Measurements from ENCODE around the gene ZNF664. TPM values are rescaled to one million over a fixed set of nuclear protein-coding genes. Genes with fewer than 3 reads are reported as not detected.

Gene ZNF664
- total RNA-seq, 1 experiment from 2014 or later: 124 TPM

DNA sequence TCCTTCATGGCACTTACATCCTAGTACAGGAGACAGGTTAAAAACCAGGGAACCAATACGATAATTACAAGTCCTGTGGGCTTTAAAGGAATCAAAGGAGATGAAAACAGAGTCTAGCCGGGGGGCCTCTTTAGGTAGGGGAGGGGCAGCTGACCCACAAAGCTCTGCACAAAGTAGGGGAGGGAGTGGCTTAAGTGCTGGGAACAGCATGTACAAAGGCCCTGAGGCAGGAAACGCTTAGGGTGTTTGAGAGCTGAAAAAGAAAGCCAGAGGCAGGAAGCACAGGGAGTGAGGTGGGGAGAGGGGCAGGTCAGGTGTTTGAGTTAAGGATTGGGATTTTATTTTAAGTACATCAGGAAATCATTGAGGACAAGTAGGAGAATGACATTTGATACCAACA, 37.7 kb downstream of the ZNF664 start:
- no peak for ATAC-seq
- ChIA-PET POLR2A (no interaction called here), RAD21 (ENCODE audit: low non-redundant PET in 1 of 2, low total read pairs in 2 of 2, uncharacterized antibody in 2 of 2, unreplicated experiment in 2 of 2) (no interaction called here), CTCF (no interaction called here)
- TF ChIP-seq EZH2 (IDR thresholded peaks at IDR 0.05): no peak
- no peak for TF ChIP-seq CEBPB (IDR thresholded peaks at IDR 0.05; ENCODE audit: low read depth)
- TF ChIP-seq, protein P1, sequence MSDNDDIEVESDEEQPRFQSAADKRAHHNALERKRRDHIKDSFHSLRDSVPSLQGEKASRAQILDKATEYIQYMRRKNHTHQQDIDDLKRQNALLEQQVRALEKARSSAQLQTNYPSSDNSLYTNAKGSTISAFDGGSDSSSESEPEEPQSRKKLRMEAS (IDR thresholded peaks at IDR 0.05): no peak
- TF ChIP-seq ZNF274 (IDR thresholded peaks at IDR 0.05; ENCODE audit: low read depth, low read length): no peak
- Histone ChIP-seq H3K27ac (ENCODE audit: low read depth, low read length) (no peak overlapping the region), H3K9me3 (ENCODE audit: control insufficient read depth in 1 of 2, insufficient read depth in 1 of 2, low read depth in 1 of 2, low read length in 2 of 2) (no peaks in the 10 kb centered on the region), H3K4me2 (ENCODE audit: low read length) (no peak overlapping the region), H3K36me3 (ENCODE audit: control insufficient read depth in 1 of 2, insufficient read depth in 2 of 2, low read length in 2 of 2) (peaks cover 17 to 29% of the 10 kb centered on the region in 2 experiments; a peak in 3 of 4 replicates), H3K4me3 (replicated peaks in 1 of 2; ENCODE audit: low read depth in 1 of 2, low read length in 2 of 2) (no peak overlapping the region), H4K20me1 (ENCODE audit: insufficient read depth) (peaks cover 8% of the 10 kb centered on the region; the same call in 1 of the 2 replicates), H2AFZ (ENCODE audit: low read depth, low read length, poor library complexity, severe bottlenecking) (no peak overlapping the region), H3K79me2 (ENCODE audit: insufficient read depth, low read length) (peaks cover 10% of the 10 kb centered on the region; the same call in 1 of the 2 replicates), H3K9ac (ENCODE audit: low read length) (no peak overlapping the region), H3K27me3 (ENCODE audit: insufficient read depth, low read length) (no peaks in the 10 kb centered on the region), H3K4me1 (ENCODE audit: control insufficient read depth in 1 of 2, insufficient read depth in 2 of 2, low read length in 2 of 2) (no peaks in the 10 kb centered on the region), H3K9me2 (ENCODE audit: insufficient read depth) (no peaks in the 10 kb centered on the region)
- intact Hi-C loops (cut with micrococcal nuclease): no loop called here
- no peak for DNase-seq (ENCODE audit: low read depth, low spot score)
- no TSS peak for BruUV-seq (replicated peaks)

DNA sequence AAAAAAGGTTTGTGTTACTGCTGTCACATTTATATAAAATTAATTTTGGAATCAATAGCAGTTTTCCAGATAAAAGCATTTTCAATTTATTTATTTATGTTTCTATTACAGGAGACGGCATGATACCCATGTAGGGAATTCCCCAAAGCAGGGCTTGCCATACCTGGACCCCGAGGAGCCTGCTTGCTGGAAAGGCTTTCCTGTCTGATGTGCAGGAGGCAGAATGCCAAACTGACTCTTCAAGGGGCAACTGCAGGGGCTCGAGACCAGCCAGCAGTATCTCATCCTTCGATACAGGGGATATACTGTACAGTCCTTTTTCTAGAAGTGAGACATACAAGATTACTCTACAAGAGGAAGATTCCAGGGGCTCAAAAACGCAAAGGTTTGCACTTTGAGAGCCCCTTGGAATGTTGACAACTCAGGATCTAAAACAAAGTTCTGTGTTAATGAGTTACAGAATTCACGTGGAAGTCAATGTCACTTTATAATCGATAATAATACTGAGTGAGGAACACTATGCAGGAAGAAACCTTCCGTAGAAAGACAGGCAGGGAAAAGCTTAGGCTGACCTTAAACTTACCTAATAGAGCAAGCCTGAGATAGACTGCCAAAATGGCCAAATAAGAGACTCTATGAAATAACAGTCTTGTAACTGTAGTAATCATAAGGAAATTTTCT, 38.6 kb downstream of the ZNF664 start:
- ATAC-seq: no peak
- POLR2A ChIA-PET: no interaction called here
- CTCF ChIA-PET: no interaction called here

More for the DNA sequence above, 38.6 kb downstream of the ZNF664 start:
- Histone ChIP-seq H3K4me1 (ENCODE audit: control insufficient read depth in 1 of 2, insufficient read depth in 2 of 2, low read length in 2 of 2) (no peaks in the 10 kb centered on the region), H3K79me2 (ENCODE audit: insufficient read depth, low read length) (peaks cover 10% of the 10 kb centered on the region; the same call in 1 of the 2 replicates), H3K4me3 (replicated peaks in 1 of 2; ENCODE audit: low read depth in 1 of 2, low read length in 2 of 2) (no peak overlapping the region), H3K27ac (ENCODE audit: low read depth, low read length) (no peak overlapping the region), H3K9me3 (ENCODE audit: control insufficient read depth in 1 of 2, insufficient read depth in 1 of 2, low read depth in 1 of 2, low read length in 2 of 2) (no peaks in the 10 kb centered on the region), H3K9me2 (ENCODE audit: insufficient read depth) (no peaks in the 10 kb centered on the region), H3K9ac (ENCODE audit: low read length) (no peak overlapping the region), H2AFZ (ENCODE audit: low read depth, low read length, poor library complexity, severe bottlenecking) (no peak overlapping the region), H3K4me2 (ENCODE audit: low read length) (no peak overlapping the region), H3K36me3 (ENCODE audit: control insufficient read depth in 1 of 2, insufficient read depth in 2 of 2, low read length in 2 of 2) (peaks cover 17 to 29% of the 10 kb centered on the region in 2 experiments; a peak in 3 of 4 replicates), H4K20me1 (ENCODE audit: insufficient read depth) (peaks cover 8% of the 10 kb centered on the region; the same call in 1 of the 2 replicates), H3K27me3 (ENCODE audit: insufficient read depth, low read length) (no peaks in the 10 kb centered on the region)
- intact Hi-C loops (cut with micrococcal nuclease): no loop called here
- BruUV-seq (replicated peaks): no TSS peak
- TF ChIP-seq, protein P2, sequence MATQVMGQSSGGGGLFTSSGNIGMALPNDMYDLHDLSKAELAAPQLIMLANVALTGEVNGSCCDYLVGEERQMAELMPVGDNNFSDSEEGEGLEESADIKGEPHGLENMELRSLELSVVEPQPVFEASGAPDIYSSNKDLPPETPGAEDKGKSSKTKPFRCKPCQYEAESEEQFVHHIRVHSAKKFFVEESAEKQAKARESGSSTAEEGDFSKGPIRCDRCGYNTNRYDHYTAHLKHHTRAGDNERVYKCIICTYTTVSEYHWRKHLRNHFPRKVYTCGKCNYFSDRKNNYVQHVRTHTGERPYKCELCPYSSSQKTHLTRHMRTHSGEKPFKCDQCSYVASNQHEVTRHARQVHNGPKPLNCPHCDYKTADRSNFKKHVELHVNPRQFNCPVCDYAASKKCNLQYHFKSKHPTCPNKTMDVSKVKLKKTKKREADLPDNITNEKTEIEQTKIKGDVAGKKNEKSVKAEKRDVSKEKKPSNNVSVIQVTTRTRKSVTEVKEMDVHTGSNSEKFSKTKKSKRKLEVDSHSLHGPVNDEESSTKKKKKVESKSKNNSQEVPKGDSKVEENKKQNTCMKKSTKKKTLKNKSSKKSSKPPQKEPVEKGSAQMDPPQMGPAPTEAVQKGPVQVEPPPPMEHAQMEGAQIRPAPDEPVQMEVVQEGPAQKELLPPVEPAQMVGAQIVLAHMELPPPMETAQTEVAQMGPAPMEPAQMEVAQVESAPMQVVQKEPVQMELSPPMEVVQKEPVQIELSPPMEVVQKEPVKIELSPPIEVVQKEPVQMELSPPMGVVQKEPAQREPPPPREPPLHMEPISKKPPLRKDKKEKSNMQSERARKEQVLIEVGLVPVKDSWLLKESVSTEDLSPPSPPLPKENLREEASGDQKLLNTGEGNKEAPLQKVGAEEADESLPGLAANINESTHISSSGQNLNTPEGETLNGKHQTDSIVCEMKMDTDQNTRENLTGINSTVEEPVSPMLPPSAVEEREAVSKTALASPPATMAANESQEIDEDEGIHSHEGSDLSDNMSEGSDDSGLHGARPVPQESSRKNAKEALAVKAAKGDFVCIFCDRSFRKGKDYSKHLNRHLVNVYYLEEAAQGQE (IDR thresholded peaks at IDR 0.05; ENCODE audit: low read depth): no peak
- no peak for TF ChIP-seq SP1 (IDR thresholded peaks at IDR 0.05; ENCODE audit: low read depth)
- TF ChIP-seq POLR2AphosphoS5 (IDR thresholded peaks at IDR 0.05; ENCODE audit: low read depth, low read length): no peak
- no peak for TF ChIP-seq EZH2 (IDR thresholded peaks at IDR 0.05)
- no peak for TF ChIP-seq POLR2A (IDR thresholded peaks at IDR 0.05; ENCODE audit: borderline replicate concordance, extremely low read depth, insufficient read depth, insufficient read length)
- no peak for DNase-seq (ENCODE audit: low read depth, low spot score)
- RAD21 ChIA-PET (ENCODE audit: low non-redundant PET in 1 of 2, low total read pairs in 2 of 2, uncharacterized antibody in 2 of 2, unreplicated experiment in 2 of 2): no interaction called here

All from HCT116 (cell line).